ENCODE measurements around the gene PRRC2B. TPM values are rescaled to one million over a fixed set of nuclear protein-coding genes. Genes with fewer than 3 reads are reported as not detected.

Gene PRRC2B
- total RNA-seq, 1 experiment from 2014 or later = 219 TPM

DNA sequence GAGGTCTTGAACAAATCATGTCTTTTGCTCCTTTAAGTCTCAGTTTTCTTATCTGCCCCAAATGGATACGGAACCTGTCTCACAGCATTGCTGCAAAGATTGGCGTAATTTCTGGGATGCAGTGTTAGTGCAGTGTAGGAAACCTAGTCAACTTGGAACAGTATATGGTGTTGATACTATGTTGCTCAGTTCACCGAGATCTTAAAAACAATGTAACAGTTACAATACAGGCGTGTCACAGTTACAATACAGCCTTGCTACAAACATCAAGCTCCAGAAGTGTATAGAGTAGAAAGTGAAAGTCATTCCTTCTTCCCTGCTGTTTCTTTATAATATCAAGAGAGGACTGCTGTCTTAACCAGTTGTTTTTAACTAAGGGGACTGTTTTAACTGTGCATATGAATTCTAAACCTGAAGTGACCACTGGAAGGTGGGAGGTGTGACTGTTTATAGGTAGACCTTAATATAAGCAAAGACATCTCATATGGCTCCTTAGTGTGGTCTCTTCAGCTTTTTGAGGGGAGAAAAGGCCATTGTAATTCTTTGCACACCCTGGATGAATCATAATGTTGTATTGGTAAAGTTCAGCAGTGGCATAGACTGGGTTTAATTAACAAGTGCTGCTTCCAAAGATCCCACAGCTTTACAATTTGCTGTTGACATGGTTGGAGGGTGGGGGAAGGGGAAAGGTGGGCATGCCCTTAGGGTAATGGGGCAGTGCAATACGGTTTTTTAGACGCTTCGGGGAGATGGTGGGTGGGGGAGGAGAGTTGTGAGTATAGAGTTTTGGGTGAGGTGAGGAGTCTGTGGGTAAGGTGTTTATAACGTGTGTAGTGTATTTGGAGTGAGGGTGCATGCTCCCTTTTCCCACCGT, 12.9 kb downstream of the PRRC2B start:
- no peak for TF ChIP-seq CTCF (IDR thresholded peaks at IDR 0.05; ENCODE audit: insufficient read depth in 1 of 2, low read depth in 1 of 2, low read length in 1 of 2, severe bottlenecking in 1 of 2, unreplicated experiment in 1 of 2)
- no peak overlapping the region for H3K4me3 Mint-ChIP-seq (ENCODE audit: unreplicated experiment)
- DNase-seq = no peak
- no peaks in the 10 kb centered on the region for H3K27me3 Mint-ChIP-seq (ENCODE audit: insufficient read depth, unreplicated experiment)
- no TSS peak for BruUV-seq (replicated peaks)
- Histone ChIP-seq H3K27me3 (replicated peaks; ENCODE audit: control insufficient read depth, insufficient read depth, low read length) (no peaks in the 10 kb centered on the region), H3K36me3 (ENCODE audit: control insufficient read depth, insufficient read depth, low read length) (no peaks in the 10 kb centered on the region; the same call in 1 of the 2 replicates), H3K4me1 (peaks cover 33% of the 10 kb centered on the region), H3K9me3 (no peaks in the 10 kb centered on the region), H3K4me3 (ENCODE audit: low read depth, low read length) (no peak overlapping the region)
- H3K4me1 Mint-ChIP-seq (ENCODE audit: low read depth, unreplicated experiment) = peaks cover 53% of the 10 kb centered on the region
- peaks cover 68% of the 10 kb centered on the region for H3K36me3 Mint-ChIP-seq (ENCODE audit: insufficient read depth, unreplicated experiment)
- CTCF ChIA-PET = no interaction called here
- intact Hi-C loops (cut with micrococcal nuclease; ENCODE audit: unreplicated experiment) = loop anchor here (10.0 kb wide), 1 partner anchor 52 kb away; no protein-coding TSS in a partner anchor
- peak overlapping the region; percentile 54 for H3K27ac Mint-ChIP-seq (ENCODE audit: unreplicated experiment)
- H3K9me3 Mint-ChIP-seq (ENCODE audit: unreplicated experiment) = no peaks in the 10 kb centered on the region
- POLR2A ChIA-PET = no interaction called here

- POLR2A ChIA-PET = no interaction called here
- no peak overlapping the region for H3K4me3 ChIP-seq (ENCODE audit: low read depth, low read length)
Observed at GRCh38 chr9:131407717-131408195, 13.9 kb downstream of the PRRC2B start.

More at GRCh38 chr9:131407717-131408195, 13.9 kb downstream of the PRRC2B start:
- Mint-ChIP-seq H3K4me1 (ENCODE audit: low read depth, unreplicated experiment) (peaks cover 59% of the 10 kb centered on the region), H3K27ac (ENCODE audit: unreplicated experiment) (peak overlapping the region; percentile 54), H3K9me3 (ENCODE audit: unreplicated experiment) (no peaks in the 10 kb centered on the region), H3K4me3 (ENCODE audit: unreplicated experiment) (no peak overlapping the region), H3K36me3 (ENCODE audit: insufficient read depth, unreplicated experiment) (peaks cover 72% of the 10 kb centered on the region), H3K27me3 (ENCODE audit: insufficient read depth, unreplicated experiment) (no peaks in the 10 kb centered on the region)
- CTCF ChIA-PET = no interaction called here
- no peaks in the 10 kb centered on the region; the same call in 1 of the 2 replicates for H3K36me3 ChIP-seq (ENCODE audit: control insufficient read depth, insufficient read depth, low read length)
- peaks cover 37% of the 10 kb centered on the region for H3K4me1 ChIP-seq
- intact Hi-C loops (cut with micrococcal nuclease; ENCODE audit: unreplicated experiment) = loop anchor here (10.0 kb wide), 1 partner anchor 53 kb away; no protein-coding TSS in a partner anchor
- H3K9me3 ChIP-seq = no peaks in the 10 kb centered on the region
- TF ChIP-seq CTCF (IDR thresholded peaks at IDR 0.05; ENCODE audit: insufficient read depth in 1 of 2, low read depth in 1 of 2, low read length in 1 of 2, severe bottlenecking in 1 of 2, unreplicated experiment in 1 of 2) = no peak
- no TSS peak for BruUV-seq (replicated peaks)
- no peaks in the 10 kb centered on the region for H3K27me3 ChIP-seq (replicated peaks; ENCODE audit: control insufficient read depth, insufficient read depth, low read length)
- DNase-seq = no peak
